ENCODE results near the gene HOXA13.

Gene HOXA13

GRCh38 chr7:27199849-27200760 is at the start of gene HOXA13 (continued):
- TF ChIP-seq ZNF239 (tag by site-specific recombination; IDR thresholded peaks at IDR 0.05) (no peak), ZNF501 (tag by site-specific recombination; IDR thresholded peaks at IDR 0.05) (peak; percentile 40; the same call in 1 of the 2 replicates), SP7 (tag by site-specific recombination; IDR thresholded peaks at IDR 0.05) (peak; percentile 59; the same call in 1 of the 2 replicates), ZNF341 (tag by site-specific recombination; IDR thresholded peaks at IDR 0.05; ENCODE audit: low read depth) (peak; percentile 80), ZNF423 (tag by site-specific recombination; IDR thresholded peaks at IDR 0.05) (0 out of 2 replicates have a peak, but pooled peaks have one; percentile 41), KLF17 (tag by site-specific recombination; IDR thresholded peaks at IDR 0.05) (peak; percentile 55; the same call in 1 of the 2 replicates), PATZ1 (tag by site-specific recombination; IDR thresholded peaks at IDR 0.05) (peak; percentile 88), GLIS2 (tag by site-specific recombination; IDR thresholded peaks at IDR 0.05) (peak; percentile 78), ZFP69B (tag by site-specific recombination; IDR thresholded peaks at IDR 0.05) (peak; percentile 98), EGR2 (tag by site-specific recombination; IDR thresholded peaks at IDR 0.05; ENCODE audit: low read depth) (peak; percentile 56), ZNF37A (tag by site-specific recombination; IDR thresholded peaks at IDR 0.05) (no peak), ZNF561 (tag by site-specific recombination; IDR thresholded peaks at IDR 0.05; ENCODE audit: borderline replicate concordance) (no peak)

- CTCF ChIA-PET, result no interaction called here
- TF ChIP-seq ZNF146 (tag by site-specific recombination; IDR thresholded peaks at IDR 0.05) (no peak), PRDM6 (tag by site-specific recombination; IDR thresholded peaks at IDR 0.05) (no peak), ZFP37 (tag by site-specific recombination; IDR thresholded peaks at IDR 0.05) (no peak), YY1 (tag by site-specific recombination; IDR thresholded peaks at IDR 0.05) (no peak), ZNF239 (tag by site-specific recombination; IDR thresholded peaks at IDR 0.05) (no peak), SCRT2 (tag by site-specific recombination; IDR thresholded peaks at IDR 0.05) (no peak)
- Histone ChIP-seq H3K4me3 (ENCODE audit: low read depth, low read length) (no peak overlapping the region), H3K36me3 (ENCODE audit: control insufficient read depth in 2 of 2, insufficient read depth in 1 of 2, low read length in 2 of 2) (no peaks in the 10 kb centered on the region), H3K27ac (ENCODE audit: extremely low read depth, low read depth, low read length) (no peak overlapping the region), H3K9me3 (ENCODE audit: control insufficient read depth, insufficient read depth, low read depth, low read length) (no peaks in the 10 kb centered on the region), H3K4me1 (ENCODE audit: control insufficient read depth, insufficient read depth, low read length) (no peaks in the 10 kb centered on the region)
- POLR2A ChIA-PET, result no interaction called here
Observed at GRCh38 chr7:27248911-27249723, 49.2 kb upstream of the HOXA13 start.

- Histone ChIP-seq H3K4me1 (ENCODE audit: control insufficient read depth, insufficient read depth, low read length) (no peaks in the 10 kb centered on the region), H3K9me3 (ENCODE audit: control insufficient read depth, insufficient read depth, low read depth, low read length) (no peaks in the 10 kb centered on the region), H3K36me3 (ENCODE audit: control insufficient read depth in 2 of 2, insufficient read depth in 1 of 2, low read length in 2 of 2) (no peaks in the 10 kb centered on the region), H3K4me3 (ENCODE audit: low read depth, low read length) (no peak overlapping the region), H3K27ac (ENCODE audit: extremely low read depth, low read depth, low read length) (no peak overlapping the region)
- ChIA-PET POLR2A (no interaction called here), CTCF (interaction anchor here (0.7 kb wide), 1 partner anchor 32 kb away, joined by 3 read pairs; no protein-coding TSS in a partner anchor)
- TF ChIP-seq PRDM4 (tag by site-specific recombination; IDR thresholded peaks at IDR 0.05) (no peak), ZNF518A (tag by site-specific recombination; conservative IDR thresholded peaks at IDR 0.05; ENCODE audit: low read depth) (no peak)
Observed at GRCh38 chr7:27248427-27248806, 48.5 kb upstream of the HOXA13 start.
